RWPE1 (cell line): ENCODE results near the gene AP5S1.

Experiments
- CTCF ChIA-PET: fragments of 350-600 bp; sonication (Branson Sonifier 250); formaldehyde crosslinking; extraction: SDS; loops from one replicate; lab custom pipeline; 2021; lab: Yijun Ruan, JAX
- POLR2A ChIA-PET: fragments of 400-600 bp; formaldehyde crosslinking; extraction: SDS; loops from one replicate; lab custom pipeline; 2020; ENCODE audit warnings: antibody characterized with exemption; ENCODE audit not compliant: low non-redundant PET; lab: Yijun Ruan, JAX
- DNase-seq: peaks from one replicate; pipeline ENCODE4 v3.0.0; 2012; ENCODE audit warnings: low spot score
- H3K27ac ChIP-seq: fragments of 450-650 bp; 2 replicates; pipeline ENCODE4 v1.5.1; 2017
- TF ChIP-seq, protein P1 (sequence below): fragments of 450-650 bp; conservative IDR thresholded peaks from 2 replicates; pipeline ENCODE4 v1.5.1; 2017; ENCODE audit warnings: low read depth, mild to moderate bottlenecking

AP5S1 gene

GRCh38 chr20:3820048-3820900 lies at the start of gene AP5S1:
Gene AP5S1 (plus strand): TSS chr20:3820547. CDS start chr20:3822118, 1,571 bp downstream.
- ChIA-PET POLR2A (interaction anchor here (0.6 to 1.3 kb wide), 4 partner anchors 25 to 35 kb away, joined by 3 to 8 read pairs (median 4); partner anchors contain the start of gene CENPB), CTCF (interaction anchor here (0.5 to 3.1 kb wide), 16 partner anchors 8 to 283 kb away, joined by 3 to 32 read pairs (median 4); partner anchors contain the start of genes CDC25B, CENPB and SPEF1)
- peak; percentile 91 for DNase-seq
- TF ChIP-seq, protein P1, sequence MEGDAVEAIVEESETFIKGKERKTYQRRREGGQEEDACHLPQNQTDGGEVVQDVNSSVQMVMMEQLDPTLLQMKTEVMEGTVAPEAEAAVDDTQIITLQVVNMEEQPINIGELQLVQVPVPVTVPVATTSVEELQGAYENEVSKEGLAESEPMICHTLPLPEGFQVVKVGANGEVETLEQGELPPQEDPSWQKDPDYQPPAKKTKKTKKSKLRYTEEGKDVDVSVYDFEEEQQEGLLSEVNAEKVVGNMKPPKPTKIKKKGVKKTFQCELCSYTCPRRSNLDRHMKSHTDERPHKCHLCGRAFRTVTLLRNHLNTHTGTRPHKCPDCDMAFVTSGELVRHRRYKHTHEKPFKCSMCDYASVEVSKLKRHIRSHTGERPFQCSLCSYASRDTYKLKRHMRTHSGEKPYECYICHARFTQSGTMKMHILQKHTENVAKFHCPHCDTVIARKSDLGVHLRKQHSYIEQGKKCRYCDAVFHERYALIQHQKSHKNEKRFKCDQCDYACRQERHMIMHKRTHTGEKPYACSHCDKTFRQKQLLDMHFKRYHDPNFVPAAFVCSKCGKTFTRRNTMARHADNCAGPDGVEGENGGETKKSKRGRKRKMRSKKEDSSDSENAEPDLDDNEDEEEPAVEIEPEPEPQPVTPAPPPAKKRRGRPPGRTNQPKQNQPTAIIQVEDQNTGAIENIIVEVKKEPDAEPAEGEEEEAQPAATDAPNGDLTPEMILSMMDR, result peak; percentile 99
- H3K27ac ChIP-seq, result peak within 1 kb of the TSS; percentile 96

GRCh38 chr20:3771552-3772058 lies 48.7 kb upstream of the AP5S1 start:
- CTCF ChIA-PET, result interaction anchor here (0.8 kb wide), 1 partner anchor 10 kb away, joined by 4 read pairs; no protein-coding TSS in a partner anchor
- TF ChIP-seq, protein P1, result no peak
- POLR2A ChIA-PET, result no interaction called here
- no peak overlapping the region for H3K27ac ChIP-seq
- DNase-seq, result no peak

DNA sequence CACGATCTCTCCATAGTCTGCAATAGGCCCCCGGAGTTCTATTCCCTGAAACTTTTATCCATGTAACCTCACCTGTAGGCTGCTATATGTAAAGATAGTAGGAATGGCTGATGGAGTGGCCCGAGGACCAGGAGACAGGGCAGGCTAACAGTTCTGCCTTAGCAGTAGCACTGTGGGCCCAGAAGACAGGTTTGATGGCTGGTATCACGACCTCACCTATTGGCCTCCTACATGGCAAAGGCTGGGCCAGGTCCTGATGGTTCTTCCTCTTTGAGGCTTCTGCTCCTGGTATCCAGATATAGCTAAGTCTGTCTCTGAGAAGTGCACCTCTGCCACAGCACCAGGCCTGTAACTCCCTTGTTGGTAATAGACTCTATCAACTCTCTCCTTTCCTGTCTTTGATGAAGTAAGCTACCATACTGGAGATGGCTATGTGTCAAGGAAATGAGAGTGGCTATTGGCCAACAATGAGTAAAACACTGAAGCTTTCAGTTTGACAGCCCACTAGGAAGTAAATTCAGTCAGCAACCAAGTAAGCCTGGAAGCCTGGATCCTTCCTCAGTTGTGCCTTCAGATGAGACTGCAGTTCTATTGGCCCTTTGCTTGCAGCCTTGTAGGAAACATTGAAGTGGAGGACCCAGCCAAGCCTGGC lies 44.8 kb upstream of the AP5S1 start:
- ChIA-PET POLR2A (no interaction called here), CTCF (no interaction called here)
- H3K27ac ChIP-seq, result no peak overlapping the region
- TF ChIP-seq, protein P1, result no peak
- no peak for DNase-seq

DNA sequence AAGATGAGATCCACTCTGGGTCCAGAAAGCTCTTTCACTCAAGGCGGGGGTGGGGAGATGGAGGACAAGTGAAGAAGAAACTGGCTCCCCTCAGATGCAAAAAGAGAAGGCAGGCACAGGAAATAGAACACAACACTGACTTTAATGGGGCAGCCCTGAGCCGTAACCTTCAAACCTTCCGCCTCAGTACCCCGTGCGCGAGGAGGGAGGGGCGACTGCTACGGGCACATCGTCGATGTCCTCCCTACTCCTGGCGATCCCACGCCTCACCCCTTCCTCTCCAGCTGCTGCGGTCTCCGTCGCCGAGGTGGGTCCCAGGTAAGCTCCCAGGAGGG lies 43.0 kb upstream of the AP5S1 start:
- DNase-seq, result no peak
- TF ChIP-seq, protein P1, result no peak
- POLR2A ChIA-PET, result no interaction called here
- CTCF ChIA-PET, result interaction anchor here (0.9 to 3.4 kb wide), 2 partner anchors 9 to 101 kb away, joined by 5 to 18 read pairs; no protein-coding TSS in a partner anchor
- H3K27ac ChIP-seq, result peak overlapping the region; percentile 3; the same call in 1 of the 2 replicates

DNA sequence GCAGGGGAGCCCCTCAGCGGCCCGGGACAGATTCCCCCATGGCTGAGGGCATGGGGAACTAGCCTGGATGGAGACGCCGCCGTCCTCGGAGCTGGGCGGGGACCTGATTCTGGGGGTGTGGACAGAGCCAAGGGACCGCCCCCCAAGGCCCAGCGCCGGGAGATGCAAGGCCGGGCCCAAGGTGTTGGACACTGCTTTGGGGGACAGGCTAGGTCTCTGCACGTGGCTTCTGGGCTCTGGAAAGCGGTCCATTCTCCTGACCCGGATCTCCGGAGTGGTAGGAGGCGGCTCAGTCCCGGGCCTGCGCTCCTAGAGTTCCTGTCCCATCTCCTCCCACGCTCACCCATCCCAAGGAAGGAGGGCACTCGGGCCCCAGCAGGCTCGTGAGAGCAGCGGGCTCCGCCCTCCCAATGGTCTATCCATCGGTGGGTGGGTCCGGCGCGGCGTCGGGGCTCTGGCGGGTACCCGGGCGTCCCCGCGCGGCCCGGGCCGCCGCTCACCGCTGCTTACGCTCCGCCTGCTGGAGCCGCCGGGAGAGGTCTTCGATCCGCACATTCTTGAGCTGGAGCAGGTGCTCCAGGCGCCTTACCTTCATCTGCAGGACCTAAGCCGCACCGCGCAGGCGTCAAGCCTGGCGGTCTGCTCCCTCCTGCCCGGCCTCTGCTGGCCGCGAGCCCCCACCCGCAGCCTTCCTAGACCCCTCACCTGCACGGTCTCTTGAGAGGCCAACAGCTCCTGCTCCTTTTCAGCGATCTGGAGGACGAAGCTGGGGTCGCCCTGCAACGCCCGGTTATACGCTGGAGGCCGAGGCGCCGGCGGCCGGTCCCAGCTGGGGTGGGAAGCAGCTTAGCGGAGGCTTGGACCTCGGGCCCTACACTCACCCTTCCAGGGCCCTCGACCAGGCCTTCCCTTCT lies 42.4 kb upstream of the AP5S1 start:
- peak; percentile 63 for DNase-seq
- TF ChIP-seq, protein P1, result no peak
- CTCF ChIA-PET, result interaction anchor here (0.8 to 3.4 kb wide), 6 partner anchors 8 to 101 kb away, joined by 3 to 18 read pairs (median 5); partner anchors contain the start of genes AP5S1 and CENPB
- H3K27ac ChIP-seq, result peak overlapping the region; percentile 3; the same call in 1 of the 2 replicates
- POLR2A ChIA-PET, result interaction anchor here (0.6 kb wide), 1 partner anchor 35 kb away, joined by 4 read pairs; no protein-coding TSS in a partner anchor
